HL-60/S4 (cell line): ENCODE results near the gene OR8B8.
"Not testable (repeated sequence)": the region's sequence is repeated elsewhere in the genome, so short reads cannot be mapped to it uniquely, and the experiment has no call there.

Experiments used
- in situ Hi-C: fragments of 300-500 bp; cut with MboI; formaldehyde crosslinking; loops from 2 replicates; pipeline ENCODE4 v1.14.3; 2022; ENCODE audit warnings: low sequenced_read_pairs

The OR8B8 gene

GRCh38 chr11:124442442-124442841, 3.1 kb downstream of the OR8B8 start:
- in situ Hi-C loops: no loop called here

GRCh38 chr11:124441519-124441918, 4.0 kb downstream of the OR8B8 start:
- in situ Hi-C loops: no loop called here

- in situ Hi-C loops: no loop called here
Observed at GRCh38 chr11:124441081-124441480, 4.4 kb downstream of the OR8B8 start.

DNA sequence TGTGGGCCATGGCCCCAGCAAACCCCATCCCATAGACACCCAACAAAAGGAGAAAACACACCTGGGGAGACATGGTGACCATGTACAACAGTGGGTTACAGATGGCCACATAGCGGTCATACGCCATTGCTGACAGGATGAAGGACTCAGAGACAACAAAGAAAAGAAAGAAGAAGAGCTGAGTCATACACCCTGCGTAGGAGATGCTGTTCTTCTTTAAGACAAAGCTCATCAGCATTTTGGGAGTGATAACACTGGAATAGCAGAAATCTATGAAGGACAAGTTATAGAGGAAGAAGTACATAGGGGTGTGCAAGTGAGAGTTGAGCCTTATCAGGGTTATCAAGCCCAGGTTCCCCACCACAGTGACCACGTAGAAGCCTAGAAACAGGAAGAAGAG, 4.9 kb downstream of the OR8B8 start:
- in situ Hi-C loops: no loop called here

GRCh38 chr11:124434699-124435098, 10.8 kb downstream of the OR8B8 start:
- in situ Hi-C loops: no loop called here

GRCh38 chr11:124429599-124429998, 15.9 kb downstream of the OR8B8 start:
- in situ Hi-C loops: no loop called here

DNA sequence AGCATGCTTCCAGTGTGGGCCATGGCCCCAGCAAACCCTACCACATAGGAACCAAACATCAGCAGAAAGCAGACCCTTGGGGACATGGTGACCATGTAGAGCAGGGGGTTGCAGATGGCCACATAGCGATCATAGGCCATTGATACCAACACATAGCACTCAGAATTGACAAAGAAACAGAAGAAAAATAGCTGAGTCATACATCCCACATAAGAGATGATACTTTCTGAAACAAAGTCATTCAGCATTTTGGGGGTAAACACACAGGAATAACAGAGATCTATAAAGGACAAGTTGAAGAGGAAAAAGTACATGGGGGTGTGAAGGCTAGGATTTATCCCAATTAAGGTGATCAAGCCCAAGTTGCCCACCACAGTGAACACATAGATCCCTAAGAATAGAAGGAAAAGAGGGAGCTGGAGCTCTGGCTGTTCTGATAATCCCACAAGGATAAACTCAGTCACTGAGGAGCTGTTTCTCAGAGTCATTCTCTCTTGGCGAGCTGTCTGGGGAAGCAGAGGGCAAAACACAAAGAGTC, 21.0 kb downstream of the OR8B8 start, which contains the start of gene OR8B4:
TSS of gene OR8B4 (minus strand) at position 488 of the 538 bp plus-strand sequence. CDS start at position 488, 0 bp downstream.
- in situ Hi-C loops: loop anchor here (25.0 kb wide), 1 partner anchor 413 kb away; no protein-coding TSS in a partner anchor

- in situ Hi-C loops: loop anchor here (25.0 kb wide), 1 partner anchor 416 kb away; no protein-coding TSS in a partner anchor
Observed at GRCh38 chr11:124421043-124421442, 24.5 kb downstream of the OR8B8 start.

DNA sequence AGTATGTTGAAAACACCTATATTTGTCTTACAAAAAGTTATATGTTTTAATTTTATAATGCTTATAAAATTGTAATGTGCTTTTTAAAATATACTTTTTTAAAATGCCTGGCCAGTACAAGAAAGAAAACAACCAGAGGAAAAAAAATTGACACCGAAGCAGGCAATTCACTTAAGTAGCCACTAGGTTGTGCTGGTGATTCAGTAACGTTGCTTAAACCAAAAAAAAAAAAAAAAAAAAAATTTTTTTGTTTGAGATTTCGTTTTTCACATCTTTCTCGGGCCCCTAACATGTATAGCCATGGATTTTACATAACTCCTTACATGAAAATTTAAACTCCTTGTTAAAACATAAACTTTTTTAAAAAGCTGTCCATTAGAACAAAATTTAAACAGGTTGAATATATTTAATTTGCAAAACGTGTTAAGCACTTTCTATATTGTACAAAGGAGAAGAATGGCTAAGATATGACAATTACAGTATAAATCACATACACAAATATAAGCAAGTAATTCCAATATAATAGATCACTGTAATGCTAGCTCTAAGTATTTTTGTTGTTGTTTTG, 30.1 kb downstream of the OR8B8 start:
- in situ Hi-C loops: loop anchor here (10.0 to 25.0 kb wide), 2 partner anchors 169 to 422 kb away; no protein-coding TSS in a partner anchor

DNA sequence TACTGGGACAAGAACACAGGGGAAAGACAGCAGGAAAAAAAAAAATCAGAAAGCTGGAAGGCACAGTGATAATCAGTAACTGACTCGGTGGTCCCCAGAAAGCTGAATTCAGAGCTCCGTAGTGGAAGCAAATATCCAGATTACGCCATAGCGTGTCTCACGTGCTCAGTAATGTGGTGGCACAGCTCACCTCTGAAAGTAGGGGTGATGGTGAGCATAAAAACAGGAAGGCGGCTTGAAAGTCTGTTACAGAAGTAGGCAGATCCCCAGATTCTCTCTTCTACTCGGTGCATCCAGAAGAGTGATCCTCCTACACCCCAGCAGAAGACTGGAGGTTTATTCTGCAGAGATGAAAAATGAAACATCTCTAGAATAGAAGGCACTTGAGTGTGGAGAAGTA, 35.6 kb downstream of the OR8B8 start:
- in situ Hi-C loops: loop anchor here (10.0 to 25.0 kb wide), 2 partner anchors 175 to 427 kb away; no protein-coding TSS in a partner anchor

DNA sequence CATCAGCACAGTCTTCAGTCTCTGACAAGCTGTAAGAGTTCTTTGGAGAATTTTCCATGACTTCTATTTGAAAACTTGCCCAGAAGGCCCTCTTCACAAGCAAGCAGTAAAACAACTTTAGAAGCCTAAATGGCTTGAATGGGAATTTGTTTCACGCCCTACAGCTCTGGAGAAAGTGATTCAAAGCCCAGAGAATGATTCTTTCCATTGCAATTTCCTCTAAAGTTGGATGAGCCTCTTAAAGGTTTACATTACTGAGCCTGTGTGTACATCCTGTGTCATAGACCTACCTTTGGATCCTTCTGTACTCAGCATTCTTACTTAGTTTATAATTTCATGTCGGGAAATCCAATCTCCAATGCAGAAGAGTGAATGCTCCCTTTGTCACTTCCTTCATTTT, 39.9 kb downstream of the OR8B8 start:
- in situ Hi-C loops: loop anchor here (25.0 kb wide), 1 partner anchor 432 kb away; no protein-coding TSS in a partner anchor

- in situ Hi-C loops: loop anchor here (25.0 kb wide), 1 partner anchor 434 kb away; no protein-coding TSS in a partner anchor
Observed at GRCh38 chr11:124403186-124403585, 42.3 kb downstream of the OR8B8 start.

DNA sequence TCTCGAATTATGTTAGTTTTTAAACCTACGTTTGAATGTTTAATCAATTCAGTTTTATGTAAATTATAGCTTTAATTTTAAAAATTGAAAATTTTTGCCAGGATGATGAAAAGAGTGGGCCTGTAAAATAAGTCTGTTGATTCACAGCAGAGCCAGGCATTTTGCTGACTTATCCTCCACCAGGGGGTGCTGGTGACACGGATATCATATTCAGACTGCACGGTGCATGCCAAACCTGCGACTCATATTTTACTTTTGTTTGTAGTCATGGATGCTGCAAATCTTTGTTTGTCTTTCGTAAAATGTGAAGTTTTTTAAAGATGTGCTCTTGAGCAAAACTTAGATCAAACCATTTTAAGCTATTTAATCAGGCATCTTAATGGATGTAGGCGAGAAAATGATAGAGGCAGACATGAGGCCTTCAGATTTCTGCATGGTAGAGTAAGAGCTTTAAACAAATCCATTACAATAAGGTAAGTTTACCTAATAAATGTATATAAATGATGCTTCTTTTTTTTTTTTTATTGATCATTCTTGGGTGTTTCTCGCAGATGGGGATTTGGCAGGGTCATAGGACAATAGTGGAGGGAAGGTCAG, 43.1 kb downstream of the OR8B8 start:
- in situ Hi-C loops: loop anchor here (25.0 kb wide), 1 partner anchor 435 kb away; no protein-coding TSS in a partner anchor

DNA sequence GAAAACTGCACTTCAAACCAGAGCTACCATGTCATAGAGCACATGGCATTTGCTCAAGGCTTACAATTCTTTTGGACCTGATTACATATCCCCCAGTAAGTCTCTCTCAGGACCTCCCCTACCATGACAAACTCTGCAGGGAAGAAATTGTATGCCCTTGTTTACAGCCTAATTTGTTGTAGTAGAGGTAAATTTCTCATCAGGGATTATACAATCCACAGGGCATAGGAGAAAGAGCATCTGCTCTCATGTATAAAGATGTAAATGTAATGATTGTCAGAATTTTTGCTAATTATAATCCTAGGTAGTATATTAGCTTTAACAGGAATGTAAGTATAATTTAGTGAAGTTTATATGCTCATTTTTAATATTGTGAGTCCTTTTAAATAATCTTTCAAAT, 46.6 kb downstream of the OR8B8 start, which contains the start of gene OR8B3:
TSS of gene OR8B3 (minus strand) at position 101 of the 400 bp plus-strand sequence. CDS start 1,673 bp downstream, outside the sequence.
- in situ Hi-C loops: no loop called here

DNA sequence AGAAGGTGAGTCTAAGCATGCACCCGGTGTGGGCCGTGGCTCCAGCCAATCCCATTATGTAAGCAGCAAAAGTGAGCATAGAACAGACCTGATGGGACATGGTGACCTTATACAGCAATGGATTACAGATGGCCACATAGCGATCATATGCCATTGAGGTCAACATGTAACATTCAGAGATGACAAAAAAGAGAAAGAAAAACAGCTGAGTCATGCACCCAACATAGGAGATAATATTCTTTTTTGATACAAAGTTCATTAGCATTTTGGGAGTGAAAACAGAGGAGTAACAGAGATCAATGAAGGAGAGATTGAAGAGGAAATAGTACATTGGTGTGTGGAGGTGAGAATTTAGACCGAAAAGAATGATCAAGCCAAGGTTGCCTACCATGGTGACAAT, 48.6 kb downstream of the OR8B8 start:
- in situ Hi-C loops: not testable (repeated sequence)

GRCh38 chr11:124394408-124394807, 51.1 kb downstream of the OR8B8 start:
- in situ Hi-C loops: no loop called here
